Lower leg skin (tissue), 4 donors: ENCODE results near the gene SRRM3. TPM values are rescaled to one million over a fixed set of nuclear protein-coding genes. Genes with fewer than 3 reads are reported as not detected.

ENCODE experiments used
- DNase-seq, 2 donors: peaks; one replicate each; pipeline ENCODE4 v3.0.0-alpha.2; 2019; ENCODE audit warnings: low spot score in 2 of 2
- H3K4me3 ChIP-seq: fragments of 200-600 bp; sonication (generic); 2 replicates; pipeline ENCODE4 v1.5.1; 2017; ENCODE audit warnings: mild to moderate bottlenecking, low read depth; ENCODE audit not compliant: poor library complexity, severe bottlenecking
- POLR2A ChIP-seq, 2 donors: fragments of 450-650 bp; IDR thresholded peaks; one replicate each; pipeline ENCODE4 v1.6.1; 2016 to 2017; ENCODE audit warnings: antibody characterized with exemption in 2 of 2, mild to moderate bottlenecking in 1 of 2, moderate library complexity in 1 of 2
- WGBS, 2 donors: methylation state at CpG; one replicate each; pipeline ENCODE4 v1.1.5; 2018; 5-methylcytosine and 5-hydroxymethylcytosine counted together
- intact Hi-C: fragments of 100-400 bp; cut with DNase I; formaldehyde crosslinking; loops from one replicate; pipeline ENCODE4 v1.15.0; 2023; ENCODE audit warnings: low total_unique reads
- total RNA-seq, 4 donors: library from RNA; depleted of rRNA; stranded (reverse); fragments of >200 nt; gene quantifications; one replicate each; pipeline ENCODE4 v1.1.0, GENCODE V29; 2016
- TF ChIP-seq, protein P1 (sequence below), 3 donors: fragments of 450-650 bp; IDR thresholded peaks; one replicate each; pipeline ENCODE4 v1.5.1; 2016; ENCODE audit warnings: antibody characterized with exemption in 3 of 3, mild to moderate bottlenecking in 3 of 3, moderate library complexity in 2 of 3

Gene SRRM3
- total RNA-seq, 4 donors from 2014 or later = 7.5 to 12.3 (median 9.4) TPM

DNA sequence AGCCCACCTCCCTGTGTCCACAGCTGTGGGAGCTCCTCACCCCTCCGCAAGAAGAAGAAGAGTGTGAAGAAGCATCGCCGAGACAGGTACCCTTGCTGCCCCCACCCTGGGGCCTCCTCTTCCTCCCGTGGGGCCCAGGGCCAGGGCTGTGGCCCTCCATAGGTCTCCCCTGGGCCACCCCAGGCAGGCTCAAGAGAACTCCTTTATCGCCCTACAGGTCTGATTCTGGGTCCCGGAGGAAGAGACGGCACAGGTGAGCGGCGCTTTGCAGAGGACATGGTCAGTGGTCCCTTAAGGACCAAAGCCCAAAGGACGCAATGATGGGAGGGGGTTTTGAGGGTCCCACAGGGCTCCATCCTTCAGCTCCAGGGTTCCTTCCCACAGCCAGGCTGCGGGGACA lies 59.6 kb downstream of the SRRM3 start:
- 87 to 91% methylated on average over 11 of the region's 11 CpGs for WGBS, 2 donors
- no peak for TF ChIP-seq POLR2A (IDR thresholded peaks at IDR 0.05)
- TF ChIP-seq, protein P1, sequence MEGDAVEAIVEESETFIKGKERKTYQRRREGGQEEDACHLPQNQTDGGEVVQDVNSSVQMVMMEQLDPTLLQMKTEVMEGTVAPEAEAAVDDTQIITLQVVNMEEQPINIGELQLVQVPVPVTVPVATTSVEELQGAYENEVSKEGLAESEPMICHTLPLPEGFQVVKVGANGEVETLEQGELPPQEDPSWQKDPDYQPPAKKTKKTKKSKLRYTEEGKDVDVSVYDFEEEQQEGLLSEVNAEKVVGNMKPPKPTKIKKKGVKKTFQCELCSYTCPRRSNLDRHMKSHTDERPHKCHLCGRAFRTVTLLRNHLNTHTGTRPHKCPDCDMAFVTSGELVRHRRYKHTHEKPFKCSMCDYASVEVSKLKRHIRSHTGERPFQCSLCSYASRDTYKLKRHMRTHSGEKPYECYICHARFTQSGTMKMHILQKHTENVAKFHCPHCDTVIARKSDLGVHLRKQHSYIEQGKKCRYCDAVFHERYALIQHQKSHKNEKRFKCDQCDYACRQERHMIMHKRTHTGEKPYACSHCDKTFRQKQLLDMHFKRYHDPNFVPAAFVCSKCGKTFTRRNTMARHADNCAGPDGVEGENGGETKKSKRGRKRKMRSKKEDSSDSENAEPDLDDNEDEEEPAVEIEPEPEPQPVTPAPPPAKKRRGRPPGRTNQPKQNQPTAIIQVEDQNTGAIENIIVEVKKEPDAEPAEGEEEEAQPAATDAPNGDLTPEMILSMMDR (IDR thresholded peaks at IDR 0.05) = no peak
- intact Hi-C loops = loop anchor here (10.0 kb wide), 1 partner anchor 77 kb away; no protein-coding TSS in a partner anchor
- no peak overlapping the region for H3K4me3 ChIP-seq
- no peak for DNase-seq

DNA sequence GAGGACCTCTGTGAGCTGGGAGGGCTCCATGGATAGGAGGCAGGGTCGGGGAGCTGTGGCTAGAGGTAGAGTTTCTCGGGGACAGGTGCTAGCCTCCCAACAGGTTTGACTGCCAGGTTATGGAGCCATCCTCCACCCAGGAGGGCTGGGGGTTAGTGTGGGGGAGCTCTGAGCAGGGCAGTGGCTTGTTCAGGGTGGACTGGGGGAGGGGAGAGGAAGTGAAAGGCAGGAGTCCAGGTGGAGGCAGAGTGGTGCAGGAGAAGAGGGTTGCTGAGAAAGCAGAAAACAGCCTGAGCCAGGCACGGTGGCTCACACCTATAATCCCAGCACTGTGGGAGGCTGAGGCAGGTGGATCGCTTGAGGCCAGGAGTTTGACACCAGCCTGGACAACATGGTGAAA lies 60.2 kb downstream of the SRRM3 start:
- TF ChIP-seq, protein P1 (IDR thresholded peaks at IDR 0.05) = no peak
- no peak for TF ChIP-seq POLR2A (IDR thresholded peaks at IDR 0.05)
- intact Hi-C loops = loop anchor here (10.0 kb wide), 1 partner anchor 77 kb away; no protein-coding TSS in a partner anchor
- 56 to 66% methylated on average over 4 of the region's 4 CpGs for WGBS, 2 donors
- no peak for DNase-seq
- H3K4me3 ChIP-seq = no peak overlapping the region

DNA sequence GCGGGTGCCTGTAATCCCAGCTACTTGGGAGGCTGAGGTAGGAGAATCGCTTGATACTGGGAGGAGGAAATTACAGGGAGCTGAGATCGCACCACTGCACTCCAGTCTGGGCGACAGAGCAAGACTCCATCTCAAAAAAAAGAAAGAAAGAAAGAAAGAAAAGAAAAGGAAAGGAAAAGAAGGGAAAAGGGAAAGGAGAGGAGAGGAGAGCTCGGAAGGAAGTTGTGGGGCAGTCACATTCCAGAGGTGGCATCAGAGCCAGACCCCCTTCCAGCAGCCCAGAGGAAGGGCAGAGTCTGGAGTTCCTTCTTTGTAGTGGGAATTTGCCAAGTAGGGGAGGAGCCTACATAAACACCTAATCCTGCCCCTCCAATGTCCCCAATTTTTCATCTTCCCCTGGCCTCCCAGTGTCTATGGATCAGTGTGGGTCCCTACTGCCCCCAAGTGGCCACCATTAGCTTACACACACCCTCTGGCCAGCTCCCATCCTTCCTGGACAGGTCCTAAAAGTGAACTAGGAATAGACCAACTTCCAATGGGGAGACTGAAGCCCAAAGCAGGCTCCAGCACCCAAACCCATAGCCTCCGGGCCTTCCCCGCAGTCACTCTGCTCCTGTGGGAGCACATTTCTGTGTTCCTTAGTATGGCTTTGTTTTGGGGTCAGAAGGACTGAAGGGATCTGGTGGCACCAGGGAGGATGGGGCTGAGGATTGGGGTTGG lies 61.1 kb downstream of the SRRM3 start:
- TF ChIP-seq, protein P1 (IDR thresholded peaks at IDR 0.05) = peak in 1 of 3 donors; percentile 27
- no peak for TF ChIP-seq POLR2A (IDR thresholded peaks at IDR 0.05)
- DNase-seq = no peak
- no peak overlapping the region for H3K4me3 ChIP-seq
- WGBS, 2 donors = 69 to 79% methylated on average over 7 of the region's 7 CpGs
- intact Hi-C loops = loop anchor here (10.0 kb wide), 1 partner anchor 78 kb away; no protein-coding TSS in a partner anchor

DNA sequence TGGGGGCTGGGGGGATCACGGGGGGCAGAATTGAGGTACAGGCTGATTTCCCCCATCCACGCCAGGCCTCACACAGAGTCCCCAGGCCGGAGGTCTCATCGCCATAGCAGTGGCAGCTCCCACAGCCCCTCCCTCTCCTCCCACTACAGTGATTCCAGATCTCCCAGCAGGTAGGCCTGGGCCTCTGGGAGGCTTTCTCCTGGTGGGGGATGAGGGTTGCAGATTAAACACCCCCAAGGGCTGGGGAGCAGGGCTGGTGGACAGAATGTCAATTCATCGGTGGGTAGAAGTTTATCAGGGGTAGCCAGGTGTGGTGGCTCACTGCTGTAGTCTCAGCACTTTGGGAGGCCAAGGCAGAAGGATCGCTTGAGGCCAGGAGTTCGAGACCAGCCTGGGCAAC lies 63.6 kb downstream of the SRRM3 start:
- TF ChIP-seq, protein P1 (IDR thresholded peaks at IDR 0.05) = no peak
- TF ChIP-seq POLR2A (IDR thresholded peaks at IDR 0.05) = no peak
- no peak overlapping the region for H3K4me3 ChIP-seq
- intact Hi-C loops = loop anchor here (10.0 kb wide), 1 partner anchor 80 kb away; no protein-coding TSS in a partner anchor
- DNase-seq = no peak
- WGBS, 2 donors = 93 to 97% methylated on average over 7 of the region's 7 CpGs

DNA sequence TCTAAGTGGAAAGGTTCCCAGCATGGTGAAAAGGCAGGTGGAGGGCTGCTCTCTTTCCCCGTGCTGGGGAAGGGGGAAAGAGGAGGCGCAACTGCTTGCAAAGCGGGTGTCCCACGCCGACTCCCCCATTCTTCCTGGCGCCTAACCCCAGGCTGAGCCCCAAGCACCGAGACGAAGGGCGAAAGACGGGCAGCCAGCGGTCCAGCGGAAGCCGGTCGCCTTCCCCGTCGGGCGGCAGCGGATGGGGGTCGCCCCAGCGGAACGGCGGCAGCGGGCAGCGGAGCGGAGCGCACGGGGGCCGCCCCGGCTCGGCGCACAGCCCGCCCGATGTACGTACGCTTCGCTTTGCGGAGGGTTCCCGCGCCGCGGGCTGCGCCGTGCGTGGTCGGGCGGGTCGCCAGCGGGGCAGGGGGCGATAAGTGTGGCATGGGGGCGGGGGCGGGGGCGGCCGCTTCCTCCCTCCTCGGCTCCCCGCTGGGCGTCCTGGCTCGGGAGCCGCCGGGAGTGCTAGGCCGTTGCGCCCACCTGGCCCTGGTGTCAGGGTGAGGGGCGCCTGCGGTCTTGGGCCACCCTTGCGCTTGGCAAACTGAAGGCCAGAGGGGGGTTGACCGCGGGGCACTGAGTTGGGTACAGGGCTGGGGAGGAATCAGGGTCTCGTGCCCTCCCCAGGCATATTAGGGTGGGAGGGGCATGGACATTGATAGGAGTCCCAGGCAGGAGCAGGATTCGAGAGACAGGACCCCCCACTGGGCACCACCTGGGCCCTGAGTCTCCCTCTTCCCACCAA lies 65.6 kb downstream of the SRRM3 start:
- TF ChIP-seq, protein P1 (IDR thresholded peaks at IDR 0.05) = no peak
- no peak for TF ChIP-seq POLR2A (IDR thresholded peaks at IDR 0.05)
- DNase-seq = no peak
- 2 to 4% methylated on average over 18 to 27 of the region's 68 CpGs for WGBS, 2 donors
- intact Hi-C loops = loop anchor here (10.0 kb wide), 1 partner anchor 82 kb away; no protein-coding TSS in a partner anchor
- no peak overlapping the region for H3K4me3 ChIP-seq
